Osteocyte (in vitro differentiated cells): Measurements from ENCODE around the gene PLA2G4E. TPM values are rescaled to one million over a fixed set of nuclear protein-coding genes. Genes with fewer than 3 reads are reported as not detected.

Source experiments
- DNase-seq: peaks from one replicate; pipeline ENCODE4 v3.0.0; 2021; ENCODE audit warnings: mixed read lengths; ENCODE audit not compliant: unreplicated experiment; ENCODE audit errors: extremely low spot score
- H3K27ac Mint-ChIP-seq: one replicate; pipeline ENCODE4 v1.8.0; 2021; ENCODE audit warnings: mild to moderate bottlenecking, mixed read lengths; ENCODE audit not compliant: unreplicated experiment
- H3K27me3 Mint-ChIP-seq: one replicate; pipeline ENCODE4 v1.8.0; 2021; ENCODE audit warnings: mixed read lengths; ENCODE audit not compliant: unreplicated experiment
- H3K36me3 Mint-ChIP-seq: one replicate; pipeline ENCODE4 v1.8.0; 2021; ENCODE audit warnings: mixed read lengths; ENCODE audit not compliant: unreplicated experiment
- H3K4me1 Mint-ChIP-seq: one replicate; pipeline ENCODE4 v1.8.0; 2021; ENCODE audit warnings: mixed read lengths; ENCODE audit not compliant: unreplicated experiment
- H3K4me3 Mint-ChIP-seq: one replicate; pipeline ENCODE4 v1.8.0; 2021; ENCODE audit warnings: mild to moderate bottlenecking, moderate library complexity, mixed read lengths; ENCODE audit not compliant: unreplicated experiment
- H3K9me3 Mint-ChIP-seq: one replicate; pipeline ENCODE4 v1.8.0; 2021; ENCODE audit warnings: mixed read lengths; ENCODE audit not compliant: unreplicated experiment
- total RNA-seq: library from RNA; stranded (reverse); gene quantifications from 2 replicates; pipeline ENCODE4 v1.2.1, GENCODE V29; 2021
- TF ChIP-seq, protein P1 (sequence below): fragments of 200-600 bp; sonication (generic); IDR thresholded peaks from 2 replicates; pipeline ENCODE4 v1.5.0; 2021; ENCODE audit warnings: antibody characterized with exemption, mild to moderate bottlenecking, moderate library complexity

PLA2G4E gene
- total RNA-seq, 1 donor from 2014 or later: not detected

DNA sequence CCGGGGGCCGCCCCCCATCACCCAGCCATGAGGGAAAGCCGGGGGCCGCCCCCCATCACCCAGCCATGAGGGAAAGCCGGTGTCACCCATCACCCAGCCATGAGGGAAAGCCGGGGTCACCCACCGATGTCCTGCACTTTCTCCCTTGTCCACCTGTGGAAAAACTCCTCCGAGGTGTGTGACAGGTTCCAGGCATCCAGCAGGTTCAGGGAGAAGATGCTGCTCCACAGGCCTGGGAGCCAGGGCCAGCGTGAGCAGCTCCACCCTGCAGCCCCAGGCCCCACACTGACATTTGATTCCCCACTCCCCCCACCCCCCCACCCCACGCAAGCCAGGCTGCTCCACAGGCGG, 32.9 kb downstream of the PLA2G4E start:
- H3K27me3 Mint-ChIP-seq: peaks cover 6% of the 10 kb centered on the region
- no peak overlapping the region for H3K27ac Mint-ChIP-seq
- H3K36me3 Mint-ChIP-seq: no peaks in the 10 kb centered on the region
- no peak overlapping the region for H3K4me3 Mint-ChIP-seq
- H3K9me3 Mint-ChIP-seq: no peaks in the 10 kb centered on the region
- peaks cover 7% of the 10 kb centered on the region for H3K4me1 Mint-ChIP-seq
- no peak for DNase-seq
- TF ChIP-seq, protein P1, sequence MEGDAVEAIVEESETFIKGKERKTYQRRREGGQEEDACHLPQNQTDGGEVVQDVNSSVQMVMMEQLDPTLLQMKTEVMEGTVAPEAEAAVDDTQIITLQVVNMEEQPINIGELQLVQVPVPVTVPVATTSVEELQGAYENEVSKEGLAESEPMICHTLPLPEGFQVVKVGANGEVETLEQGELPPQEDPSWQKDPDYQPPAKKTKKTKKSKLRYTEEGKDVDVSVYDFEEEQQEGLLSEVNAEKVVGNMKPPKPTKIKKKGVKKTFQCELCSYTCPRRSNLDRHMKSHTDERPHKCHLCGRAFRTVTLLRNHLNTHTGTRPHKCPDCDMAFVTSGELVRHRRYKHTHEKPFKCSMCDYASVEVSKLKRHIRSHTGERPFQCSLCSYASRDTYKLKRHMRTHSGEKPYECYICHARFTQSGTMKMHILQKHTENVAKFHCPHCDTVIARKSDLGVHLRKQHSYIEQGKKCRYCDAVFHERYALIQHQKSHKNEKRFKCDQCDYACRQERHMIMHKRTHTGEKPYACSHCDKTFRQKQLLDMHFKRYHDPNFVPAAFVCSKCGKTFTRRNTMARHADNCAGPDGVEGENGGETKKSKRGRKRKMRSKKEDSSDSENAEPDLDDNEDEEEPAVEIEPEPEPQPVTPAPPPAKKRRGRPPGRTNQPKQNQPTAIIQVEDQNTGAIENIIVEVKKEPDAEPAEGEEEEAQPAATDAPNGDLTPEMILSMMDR: no peak

DNA sequence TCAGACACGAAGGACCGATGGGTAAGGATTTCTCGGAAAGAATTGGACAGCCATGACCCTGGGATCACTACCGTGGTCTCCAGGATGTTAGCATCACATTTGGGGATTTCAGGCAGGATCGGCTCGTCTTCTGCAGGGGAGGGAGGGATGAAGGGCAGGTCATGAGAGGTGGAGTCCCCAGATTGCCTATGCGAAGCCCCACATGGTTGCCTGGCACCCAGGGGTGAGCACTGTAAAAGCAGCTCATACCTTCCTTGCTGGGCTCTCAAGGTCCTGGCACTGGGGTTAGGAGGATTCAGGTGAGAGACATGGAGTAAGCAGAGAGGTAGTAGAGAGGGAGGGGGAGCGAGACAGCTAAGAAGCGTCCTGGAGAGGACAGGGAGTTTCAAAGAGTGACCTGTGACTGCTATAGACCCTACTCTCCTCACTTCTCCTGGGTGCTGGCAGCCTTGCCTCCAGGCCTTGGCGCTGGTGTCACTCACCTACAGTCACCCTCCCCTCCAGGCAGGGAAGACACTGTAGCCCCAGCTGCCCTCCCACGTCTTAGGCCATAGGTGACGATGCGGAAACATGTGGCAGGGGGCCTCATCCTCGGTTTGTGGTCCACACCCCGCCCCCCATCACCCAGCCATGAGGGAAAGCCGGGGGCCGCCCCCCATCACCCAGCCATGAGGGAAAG, 33.5 kb downstream of the PLA2G4E start:
- DNase-seq: no peak
- Mint-ChIP-seq H3K27ac (no peak overlapping the region), H3K4me3 (no peak overlapping the region), H3K36me3 (no peaks in the 10 kb centered on the region), H3K9me3 (no peaks in the 10 kb centered on the region), H3K27me3 (peaks cover 6% of the 10 kb centered on the region), H3K4me1 (peaks cover 7% of the 10 kb centered on the region)
- TF ChIP-seq, protein P1: no peak

DNA sequence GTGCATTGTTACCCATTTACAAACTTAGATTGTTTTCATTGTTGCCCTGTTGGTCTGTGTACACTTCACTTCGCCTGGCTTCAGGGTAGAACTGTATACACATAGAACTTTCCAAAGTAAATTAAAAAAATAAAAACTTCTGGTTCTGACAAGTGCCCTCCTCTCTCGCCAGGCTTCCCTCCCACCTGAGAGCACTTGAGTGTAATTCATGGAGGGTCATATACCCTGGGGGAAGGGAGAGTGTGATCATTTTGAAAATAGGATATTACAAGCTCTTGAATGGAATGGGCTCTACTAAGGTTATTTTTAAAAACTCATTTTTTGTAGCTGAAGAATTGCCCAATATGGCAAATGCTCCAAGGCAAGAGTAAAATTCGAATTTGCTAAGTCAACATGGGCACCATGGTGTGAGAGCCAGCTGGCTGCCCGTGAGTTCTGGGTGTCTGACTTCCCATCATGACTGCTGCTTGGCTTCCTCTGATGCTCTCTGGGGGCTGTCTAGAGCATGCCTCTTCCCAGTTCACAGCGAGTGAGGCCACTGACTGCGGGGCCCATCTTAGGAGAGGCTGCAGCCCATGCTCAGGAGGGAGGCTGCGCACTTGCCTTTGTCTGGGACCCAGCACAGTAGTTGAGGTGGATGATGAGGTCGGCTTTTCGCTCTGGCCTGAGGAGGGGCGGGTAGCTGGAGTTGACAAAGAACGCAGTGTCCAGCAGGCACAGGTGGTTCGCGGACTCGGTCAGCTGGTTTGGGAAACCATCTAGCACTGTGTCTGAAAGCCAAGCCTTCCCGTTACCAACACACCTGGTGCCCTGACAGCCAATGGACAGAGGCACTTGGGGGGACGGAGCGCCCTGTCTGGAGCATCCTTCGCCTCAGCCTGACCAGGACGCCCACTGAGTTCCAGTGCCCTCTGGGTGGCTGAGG, 35.3 kb downstream of the PLA2G4E start:
- no peaks in the 10 kb centered on the region for H3K9me3 Mint-ChIP-seq
- H3K4me1 Mint-ChIP-seq: peaks cover 7% of the 10 kb centered on the region
- TF ChIP-seq, protein P1: no peak
- no peak for DNase-seq
- no peak overlapping the region for H3K27ac Mint-ChIP-seq
- H3K27me3 Mint-ChIP-seq: peaks cover 6% of the 10 kb centered on the region
- H3K36me3 Mint-ChIP-seq: no peaks in the 10 kb centered on the region
- no peak overlapping the region for H3K4me3 Mint-ChIP-seq

DNA sequence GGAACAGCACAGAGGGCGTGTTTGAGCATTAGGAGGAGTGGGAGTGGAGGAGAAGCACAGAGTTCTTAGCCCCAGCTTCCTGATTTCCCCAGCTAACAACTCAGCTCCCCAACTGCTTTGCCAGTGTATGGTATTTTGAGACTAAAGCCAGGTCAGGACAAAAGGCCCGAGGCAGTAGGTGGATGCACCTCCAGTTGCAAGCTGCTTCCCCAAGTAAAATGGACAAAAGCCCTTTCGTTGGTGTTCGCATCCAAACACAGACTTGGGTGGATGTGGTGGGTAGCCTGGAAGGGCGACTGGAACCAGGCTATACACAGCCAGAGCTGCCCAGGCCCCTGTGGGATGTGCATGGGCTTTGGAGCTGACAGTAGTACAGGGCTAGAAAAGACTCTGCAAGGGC, 36.2 kb downstream of the PLA2G4E start:
- Mint-ChIP-seq H3K27ac (no peak overlapping the region), H3K36me3 (no peaks in the 10 kb centered on the region), H3K9me3 (no peaks in the 10 kb centered on the region), H3K27me3 (peaks cover 8% of the 10 kb centered on the region), H3K4me1 (peaks cover 7% of the 10 kb centered on the region), H3K4me3 (no peak overlapping the region)
- TF ChIP-seq, protein P1: no peak
- no peak for DNase-seq
